ENCODE data around the gene WASF1.

DNA sequence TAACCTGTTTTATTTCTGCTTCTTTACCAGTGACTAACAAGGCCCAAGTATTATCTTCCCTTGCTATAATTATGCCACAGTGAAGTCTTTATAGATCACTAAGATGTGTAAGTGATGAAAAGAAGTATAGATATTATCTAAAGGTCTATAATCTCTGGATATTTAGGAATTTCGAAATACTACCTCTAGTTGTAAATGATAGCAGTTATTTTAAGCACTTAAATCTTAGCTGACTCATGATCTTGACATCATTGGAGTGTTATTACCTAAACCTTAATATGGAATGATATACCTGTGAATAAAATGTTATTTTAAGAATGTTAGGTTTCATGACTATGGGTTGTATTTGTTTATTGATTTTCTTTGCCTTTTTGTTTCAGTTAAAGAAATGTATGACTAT is 32.3 kb upstream of the WASF1 start:
- TF ChIP-seq EP300 (IDR thresholded peaks at IDR 0.05) (no peak), POLR2A (IDR thresholded peaks at IDR 0.05) (no peak)
- TF ChIP-seq, protein P1, sequence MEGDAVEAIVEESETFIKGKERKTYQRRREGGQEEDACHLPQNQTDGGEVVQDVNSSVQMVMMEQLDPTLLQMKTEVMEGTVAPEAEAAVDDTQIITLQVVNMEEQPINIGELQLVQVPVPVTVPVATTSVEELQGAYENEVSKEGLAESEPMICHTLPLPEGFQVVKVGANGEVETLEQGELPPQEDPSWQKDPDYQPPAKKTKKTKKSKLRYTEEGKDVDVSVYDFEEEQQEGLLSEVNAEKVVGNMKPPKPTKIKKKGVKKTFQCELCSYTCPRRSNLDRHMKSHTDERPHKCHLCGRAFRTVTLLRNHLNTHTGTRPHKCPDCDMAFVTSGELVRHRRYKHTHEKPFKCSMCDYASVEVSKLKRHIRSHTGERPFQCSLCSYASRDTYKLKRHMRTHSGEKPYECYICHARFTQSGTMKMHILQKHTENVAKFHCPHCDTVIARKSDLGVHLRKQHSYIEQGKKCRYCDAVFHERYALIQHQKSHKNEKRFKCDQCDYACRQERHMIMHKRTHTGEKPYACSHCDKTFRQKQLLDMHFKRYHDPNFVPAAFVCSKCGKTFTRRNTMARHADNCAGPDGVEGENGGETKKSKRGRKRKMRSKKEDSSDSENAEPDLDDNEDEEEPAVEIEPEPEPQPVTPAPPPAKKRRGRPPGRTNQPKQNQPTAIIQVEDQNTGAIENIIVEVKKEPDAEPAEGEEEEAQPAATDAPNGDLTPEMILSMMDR (IDR thresholded peaks at IDR 0.05) = no peak
